Neural progenitor cell (in vitro differentiated cells): ENCODE measurements around the gene EIPR1.

Source experiments
- CTCF ChIP-seq: fragments of 200-600 bp; sonication (generic); IDR thresholded peaks from 2 replicates; pipeline ENCODE4 v1.5.1; 2017; ENCODE audit warnings: antibody characterized with exemption, mild to moderate bottlenecking
- EZH2 ChIP-seq: fragments of 200-600 bp; sonication (generic); IDR thresholded peaks from 2 replicates; pipeline ENCODE4 v1.6.1; 2017; ENCODE audit warnings: antibody characterized with exemption, mild to moderate bottlenecking, moderate library complexity
- EZH2phosphoT487 ChIP-seq: fragments of 200-600 bp; sonication (generic); IDR thresholded peaks from 2 replicates; pipeline ENCODE4 v1.6.1; 2017; ENCODE audit warnings: antibody characterized with exemption

DNA sequence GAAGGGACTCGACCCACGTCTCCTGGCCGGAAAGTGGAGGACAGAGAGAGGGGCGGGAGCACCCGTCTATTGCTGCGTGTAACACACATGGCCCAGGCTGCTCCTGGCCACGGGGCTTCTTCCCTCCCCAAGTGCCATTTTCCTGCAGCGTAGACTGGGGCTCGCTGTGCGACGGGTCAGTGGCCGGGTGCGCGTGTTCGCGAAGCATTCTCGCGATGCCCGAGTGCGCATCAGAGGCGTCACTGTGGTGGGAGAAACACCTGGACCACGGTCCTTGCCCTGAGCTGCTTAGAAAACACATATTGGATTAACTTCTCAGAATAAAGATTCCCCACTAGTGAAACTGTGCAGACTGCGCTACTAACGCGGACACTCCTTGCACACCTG, 200.8 kb downstream of the EIPR1 start:
- TF ChIP-seq EZH2phosphoT487 (no peak), CTCF (no peak), EZH2 (no peak)
